ENCODE measurements around the gene RNASE8. TPM values are rescaled to one million over a fixed set of nuclear protein-coding genes. Genes with fewer than 3 reads are reported as not detected.

Gene RNASE8
- total RNA-seq, 1 donor from 2014 or later = not detected

- peaks cover 4% of the 10 kb centered on the region for H3K4me1 Mint-ChIP-seq (ENCODE audit: low read depth)
- no peak overlapping the region for H3K27ac Mint-ChIP-seq
- no peaks in the 10 kb centered on the region for H3K36me3 Mint-ChIP-seq (ENCODE audit: low read depth)
- no peak overlapping the region for H3K4me3 Mint-ChIP-seq (ENCODE audit: low read depth)
- no peaks in the 10 kb centered on the region for H3K9me3 Mint-ChIP-seq
- intact Hi-C loops (cut with micrococcal nuclease) = no loop called here
- peaks cover 29% of the 10 kb centered on the region for H3K27me3 Mint-ChIP-seq (ENCODE audit: low read depth)
- DNase-seq (ENCODE audit: low spot score) = no peak
Measured at GRCh38 chr14:21048638-21049037, 9.0 kb upstream of the RNASE8 start.

- H3K9me3 Mint-ChIP-seq = no peaks in the 10 kb centered on the region
- H3K4me1 Mint-ChIP-seq (ENCODE audit: low read depth) = peaks cover 2% of the 10 kb centered on the region
- no peak overlapping the region for H3K4me3 Mint-ChIP-seq (ENCODE audit: low read depth)
- intact Hi-C loops (cut with micrococcal nuclease) = no loop called here
- H3K27ac Mint-ChIP-seq = no peak overlapping the region
- H3K36me3 Mint-ChIP-seq (ENCODE audit: low read depth) = no peaks in the 10 kb centered on the region
- H3K27me3 Mint-ChIP-seq (ENCODE audit: low read depth) = peaks cover 29% of the 10 kb centered on the region
- DNase-seq (ENCODE audit: low spot score) = no peak
Measured at GRCh38 chr14:21049271-21049673, 8.3 kb upstream of the RNASE8 start.

- Mint-ChIP-seq H3K4me1 (ENCODE audit: low read depth) (peaks cover 2% of the 10 kb centered on the region), H3K27ac (no peak overlapping the region), H3K27me3 (ENCODE audit: low read depth) (peaks cover 16% of the 10 kb centered on the region), H3K9me3 (no peaks in the 10 kb centered on the region), H3K4me3 (ENCODE audit: low read depth) (no peak overlapping the region), H3K36me3 (ENCODE audit: low read depth) (no peaks in the 10 kb centered on the region)
- no peak for DNase-seq (ENCODE audit: low spot score)
- intact Hi-C loops (cut with micrococcal nuclease) = no loop called here
Measured at GRCh38 chr14:21050597-21050996, 7.0 kb upstream of the RNASE8 start.

- Mint-ChIP-seq H3K9me3 (no peaks in the 10 kb centered on the region), H3K27ac (no peak overlapping the region), H3K4me1 (ENCODE audit: low read depth) (peaks cover 2% of the 10 kb centered on the region), H3K4me3 (ENCODE audit: low read depth) (no peak overlapping the region), H3K27me3 (ENCODE audit: low read depth) (peaks cover 14% of the 10 kb centered on the region), H3K36me3 (ENCODE audit: low read depth) (no peaks in the 10 kb centered on the region)
- intact Hi-C loops (cut with micrococcal nuclease) = no loop called here
- no peak for DNase-seq (ENCODE audit: low spot score)
Measured at GRCh38 chr14:21053184-21054122, 4.2 kb upstream of the RNASE8 start.

- H3K27ac Mint-ChIP-seq = no peak overlapping the region
- H3K4me1 Mint-ChIP-seq (ENCODE audit: low read depth) = peaks cover 2% of the 10 kb centered on the region
- intact Hi-C loops (cut with micrococcal nuclease) = no loop called here
- no peaks in the 10 kb centered on the region for H3K36me3 Mint-ChIP-seq (ENCODE audit: low read depth)
- no peaks in the 10 kb centered on the region for H3K9me3 Mint-ChIP-seq
- no peak for DNase-seq (ENCODE audit: low spot score)
- H3K27me3 Mint-ChIP-seq (ENCODE audit: low read depth) = peaks cover 8% of the 10 kb centered on the region
- H3K4me3 Mint-ChIP-seq (ENCODE audit: low read depth) = no peak overlapping the region
Measured at GRCh38 chr14:21054123-21054767, 3.4 kb upstream of the RNASE8 start.

GRCh38 chr14:21054768-21055145 lies 2.9 kb upstream of the RNASE8 start:
- no peak for DNase-seq (ENCODE audit: low spot score)
- intact Hi-C loops (cut with micrococcal nuclease) = no loop called here
- Mint-ChIP-seq H3K4me1 (ENCODE audit: low read depth) (no peaks in the 10 kb centered on the region), H3K36me3 (ENCODE audit: low read depth) (no peaks in the 10 kb centered on the region), H3K27ac (no peak overlapping the region), H3K9me3 (no peaks in the 10 kb centered on the region), H3K27me3 (ENCODE audit: low read depth) (peaks cover 6% of the 10 kb centered on the region), H3K4me3 (ENCODE audit: low read depth) (no peak overlapping the region)

- H3K27ac Mint-ChIP-seq = no peak overlapping the region
- no peaks in the 10 kb centered on the region for H3K9me3 Mint-ChIP-seq
- intact Hi-C loops (cut with micrococcal nuclease) = no loop called here
- DNase-seq (ENCODE audit: low spot score) = no peak
- H3K36me3 Mint-ChIP-seq (ENCODE audit: low read depth) = no peaks in the 10 kb centered on the region
- no peaks in the 10 kb centered on the region for H3K4me1 Mint-ChIP-seq (ENCODE audit: low read depth)
- peaks cover 5% of the 10 kb centered on the region for H3K27me3 Mint-ChIP-seq (ENCODE audit: low read depth)
- H3K4me3 Mint-ChIP-seq (ENCODE audit: low read depth) = no peak overlapping the region
Measured at GRCh38 chr14:21055432-21056117, 2.0 kb upstream of the RNASE8 start.

- H3K4me3 Mint-ChIP-seq (ENCODE audit: low read depth) = no peak overlapping the region
- H3K36me3 Mint-ChIP-seq (ENCODE audit: low read depth) = no peaks in the 10 kb centered on the region
- DNase-seq (ENCODE audit: low spot score) = no peak
- no peaks in the 10 kb centered on the region for H3K4me1 Mint-ChIP-seq (ENCODE audit: low read depth)
- no peak overlapping the region for H3K27ac Mint-ChIP-seq
- intact Hi-C loops (cut with micrococcal nuclease) = no loop called here
- peaks cover 14% of the 10 kb centered on the region for H3K27me3 Mint-ChIP-seq (ENCODE audit: low read depth)
- no peaks in the 10 kb centered on the region for H3K9me3 Mint-ChIP-seq
Measured at GRCh38 chr14:21056520-21057163, 980 bp upstream of the RNASE8 start.

- Mint-ChIP-seq H3K36me3 (ENCODE audit: low read depth) (no peaks in the 10 kb centered on the region), H3K27me3 (ENCODE audit: low read depth) (peaks cover 26% of the 10 kb centered on the region), H3K9me3 (no peaks in the 10 kb centered on the region), H3K4me3 (ENCODE audit: low read depth) (no peak overlapping the region), H3K27ac (no peak overlapping the region), H3K4me1 (ENCODE audit: low read depth) (no peaks in the 10 kb centered on the region)
- intact Hi-C loops (cut with micrococcal nuclease) = no loop called here
- DNase-seq (ENCODE audit: low spot score) = no peak
Measured at GRCh38 chr14:21058903-21059302, 1.3 kb downstream of the RNASE8 start.

- intact Hi-C loops (cut with micrococcal nuclease) = no loop called here
- Mint-ChIP-seq H3K9me3 (no peaks in the 10 kb centered on the region), H3K4me3 (ENCODE audit: low read depth) (no peak overlapping the region), H3K27me3 (ENCODE audit: low read depth) (peaks cover 27% of the 10 kb centered on the region), H3K27ac (no peak overlapping the region), H3K36me3 (ENCODE audit: low read depth) (no peaks in the 10 kb centered on the region), H3K4me1 (ENCODE audit: low read depth) (no peaks in the 10 kb centered on the region)
- no peak for DNase-seq (ENCODE audit: low spot score)
Measured at GRCh38 chr14:21059842-21060613, 2.4 kb downstream of the RNASE8 start.

- H3K27me3 Mint-ChIP-seq (ENCODE audit: low read depth) = peaks cover 34% of the 10 kb centered on the region
- intact Hi-C loops (cut with micrococcal nuclease) = no loop called here
- no peak overlapping the region for H3K4me3 Mint-ChIP-seq (ENCODE audit: low read depth)
- H3K27ac Mint-ChIP-seq = no peak overlapping the region
- no peaks in the 10 kb centered on the region for H3K4me1 Mint-ChIP-seq (ENCODE audit: low read depth)
- no peak for DNase-seq (ENCODE audit: low spot score)
- no peaks in the 10 kb centered on the region for H3K9me3 Mint-ChIP-seq
- H3K36me3 Mint-ChIP-seq (ENCODE audit: low read depth) = no peaks in the 10 kb centered on the region
Measured at GRCh38 chr14:21060614-21061346, 3.2 kb downstream of the RNASE8 start.

GRCh38 chr14:21061347-21061668 lies 3.7 kb downstream of the RNASE8 start:
- no peaks in the 10 kb centered on the region for H3K9me3 Mint-ChIP-seq
- no peaks in the 10 kb centered on the region for H3K36me3 Mint-ChIP-seq (ENCODE audit: low read depth)
- intact Hi-C loops (cut with micrococcal nuclease) = no loop called here
- no peak overlapping the region for H3K27ac Mint-ChIP-seq
- H3K4me3 Mint-ChIP-seq (ENCODE audit: low read depth) = no peak overlapping the region
- no peaks in the 10 kb centered on the region for H3K4me1 Mint-ChIP-seq (ENCODE audit: low read depth)
- H3K27me3 Mint-ChIP-seq (ENCODE audit: low read depth) = peaks cover 37% of the 10 kb centered on the region
- no peak for DNase-seq (ENCODE audit: low spot score)
